Mucosa of descending colon (tissue), 3 donors: ENCODE measurements around the gene GNRH2. TPM values are rescaled to one million over a fixed set of nuclear protein-coding genes. Genes with fewer than 3 reads are reported as not detected.

Experiments
- ATAC-seq: fragments of 200-7000 bp; cut with Tn5 transposase; one replicate; pipeline ENCODE4 v1.9.1; 2020; ENCODE audit warnings: mild to moderate bottlenecking, moderate library complexity
- DNase-seq, 3 donors: peaks; one replicate each; pipeline ENCODE4 v3.0.0-alpha.2; 2020
- H3K36me3 ChIP-seq: fragments of 200-600 bp; one replicate; pipeline ENCODE4 v1.8.0; 2021; ENCODE audit warnings: low read depth, mild to moderate bottlenecking
- H3K4me1 ChIP-seq: fragments of 200-600 bp; one replicate; pipeline ENCODE4 v1.8.0; 2021; ENCODE audit warnings: low read depth, mild to moderate bottlenecking
- H3K4me3 ChIP-seq: fragments of 200-600 bp; one replicate; pipeline ENCODE4 v1.8.0; 2021; ENCODE audit warnings: mild to moderate bottlenecking
- H3K9me3 ChIP-seq: fragments of 200-600 bp; one replicate; pipeline ENCODE4 v1.8.0; 2021; ENCODE audit warnings: mild to moderate bottlenecking
- CTCF ChIP-seq: fragments of 200-600 bp; IDR thresholded peaks from one replicate; pipeline ENCODE4 v1.8.0; 2022; ENCODE audit warnings: antibody characterized with exemption, mild to moderate bottlenecking
- intact Hi-C, 2 donors: fragments of 100-400 bp; cut with DNase I in 1 of 2; cut with micrococcal nuclease in 1 of 2; formaldehyde crosslinking; loops; one replicate each; pipeline versions ENCODE4 v1.11.0 to v1.11.1; 2022; cut with DNase I, micrococcal nuclease
- total RNA-seq, 3 donors: library from RNA; stranded (reverse); fragmentation: NEBNext Ultra II Directional in 2 of 3; extraction: Animal tissue kit (Norgen Biotek cat#: 25700) in 2 of 3; gene quantifications; one replicate each; pipeline versions ENCODE4 v1.2.1 to v1.2.4, GENCODE V29; 2021 to 2023
- donor health status: DM: no; HTN: no; CAD: no; lungs with moderate emphysema.
- donor health status: DM: no; HTN: no; CAD: no.
- donor health status: DM: no; HTN: yes; CAD: no.

Gene GNRH2
- total RNA-seq, 3 donors from 2014 or later = 1.1 TPM; not detected in 2

- intact Hi-C loops = no loop called here
- Histone ChIP-seq H3K4me3 (no peak overlapping the region), H3K4me1 (peaks cover 10% of the 10 kb centered on the region), H3K36me3 (no peaks in the 10 kb centered on the region), H3K9me3 (no peaks in the 10 kb centered on the region)
- no peak for TF ChIP-seq CTCF
- DNase-seq = no peak
- no peak for ATAC-seq
These were observed 42.2 kb downstream of the GNRH2 start for GRCh38 chr20:3085571-3086072.

- H3K36me3 ChIP-seq = no peaks in the 10 kb centered on the region
- H3K4me1 ChIP-seq = peaks cover 3% of the 10 kb centered on the region
- DNase-seq = no peak
- no peaks in the 10 kb centered on the region for H3K9me3 ChIP-seq
- no peak for ATAC-seq
- intact Hi-C loops = no loop called here
- H3K4me3 ChIP-seq = no peak overlapping the region
- no peak for TF ChIP-seq CTCF
These were observed 44.6 kb downstream of the GNRH2 start for GRCh38 chr20:3088031-3088430.

GRCh38 chr20:3090565-3090964 is 47.1 kb downstream of the GNRH2 start:
- H3K4me1 ChIP-seq = no peaks in the 10 kb centered on the region
- no peaks in the 10 kb centered on the region for H3K9me3 ChIP-seq
- no peak overlapping the region for H3K4me3 ChIP-seq
- DNase-seq = no peak
- no peak for ATAC-seq
- intact Hi-C loops = no loop called here
- TF ChIP-seq CTCF = no peak
- no peaks in the 10 kb centered on the region for H3K36me3 ChIP-seq

GRCh38 chr20:3092611-3093379 is 49.4 kb downstream of the GNRH2 start:
- TF ChIP-seq CTCF = no peak
- ATAC-seq (peak; percentile 13), DNase-seq (no peak)
- intact Hi-C loops = no loop called here
- no peaks in the 10 kb centered on the region for H3K9me3 ChIP-seq
- H3K4me3 ChIP-seq = no peak overlapping the region
- H3K36me3 ChIP-seq = no peaks in the 10 kb centered on the region
- no peaks in the 10 kb centered on the region for H3K4me1 ChIP-seq

- Histone ChIP-seq H3K36me3 (no peaks in the 10 kb centered on the region), H3K4me1 (no peaks in the 10 kb centered on the region), H3K4me3 (no peak overlapping the region), H3K9me3 (no peaks in the 10 kb centered on the region)
- no peak for ATAC-seq
- no peak for TF ChIP-seq CTCF
- DNase-seq = no peak
- intact Hi-C loops = no loop called here
These were observed 50.5 kb downstream of the GNRH2 start for GRCh38 chr20:3093861-3094361.
